Kidney epithelial cell (primary cell): ENCODE measurements around the gene CES4A. TPM values are rescaled to one million over a fixed set of nuclear protein-coding genes. Genes with fewer than 3 reads are reported as not detected.
A peak's percentile ranks its signal among the peaks of the same experiment; 100 is the strongest.
"Not testable (repeated sequence)": the region's sequence is repeated elsewhere in the genome, so short reads cannot be mapped to it uniquely, and the experiment has no call there.

Source experiments
- DNase-seq: peaks from one replicate; pipeline ENCODE4 v3.0.0-alpha.2; 2010; ENCODE audit warnings: low read depth
- H3K27me3 ChIP-seq: 2 replicates; pipeline ENCODE4 v1.6.0; 2011; ENCODE audit warnings: low read length; ENCODE audit not compliant: control insufficient read depth, insufficient read depth
- H3K36me3 ChIP-seq: 2 replicates; pipeline ENCODE4 v1.5.1; 2011; ENCODE audit warnings: low read length; ENCODE audit not compliant: control insufficient read depth, insufficient read depth
- H3K4me3 ChIP-seq: 2 replicates; pipeline ENCODE4 v1.5.1; 2011; ENCODE audit warnings: low read depth, mild to moderate bottlenecking, control low read depth, low read length
- total RNA-seq: library from RNA; depleted of rRNA; stranded (reverse); fragments of >200 nt; gene quantifications from 2 replicates; pipeline ENCODE4 v1.2.3, GENCODE V29; 2015
- TF ChIP-seq, protein P1 (sequence below): IDR thresholded peaks from 2 replicates; pipeline ENCODE4 v1.5.1; 2011; ENCODE audit warnings: mild to moderate bottlenecking, moderate library complexity, low read length, control low read depth, inconsistent platforms; ENCODE audit not compliant: insufficient read depth, poor library complexity, severe bottlenecking

CES4A gene
- total RNA-seq, 1 donor from 2014 or later: 2.3 TPM

DNA sequence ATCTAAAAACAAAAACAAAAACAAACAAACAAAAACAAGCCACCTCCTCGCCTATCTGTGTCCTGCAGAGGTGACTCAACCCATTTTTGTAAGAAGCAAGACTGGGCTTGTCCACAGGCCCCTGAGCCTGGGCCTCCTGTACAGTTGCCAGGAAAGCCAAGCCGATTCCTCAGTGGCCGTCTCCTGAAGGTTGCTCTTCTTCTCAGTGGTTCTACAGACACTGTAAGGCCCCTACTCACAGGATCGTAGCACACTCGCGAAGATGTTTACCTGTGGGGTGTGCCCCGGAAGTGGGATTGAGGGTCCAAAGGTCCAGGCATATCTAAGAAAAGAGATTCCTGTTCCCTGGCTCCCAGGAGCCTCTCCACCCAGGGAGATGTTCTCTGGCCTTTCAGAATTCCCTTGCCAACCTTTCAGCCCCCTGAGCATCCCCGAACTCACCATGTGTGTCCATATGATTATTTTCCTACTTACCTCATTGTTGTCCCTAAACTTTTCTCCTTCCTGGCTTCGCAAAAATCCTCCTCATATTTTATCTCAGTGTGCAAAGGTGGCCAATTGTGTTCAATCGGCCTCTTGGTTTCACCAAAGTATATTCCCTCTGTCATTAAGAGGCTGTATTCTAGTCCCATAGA is 34.8 kb upstream of the CES4A start:
- TF ChIP-seq, protein P1, sequence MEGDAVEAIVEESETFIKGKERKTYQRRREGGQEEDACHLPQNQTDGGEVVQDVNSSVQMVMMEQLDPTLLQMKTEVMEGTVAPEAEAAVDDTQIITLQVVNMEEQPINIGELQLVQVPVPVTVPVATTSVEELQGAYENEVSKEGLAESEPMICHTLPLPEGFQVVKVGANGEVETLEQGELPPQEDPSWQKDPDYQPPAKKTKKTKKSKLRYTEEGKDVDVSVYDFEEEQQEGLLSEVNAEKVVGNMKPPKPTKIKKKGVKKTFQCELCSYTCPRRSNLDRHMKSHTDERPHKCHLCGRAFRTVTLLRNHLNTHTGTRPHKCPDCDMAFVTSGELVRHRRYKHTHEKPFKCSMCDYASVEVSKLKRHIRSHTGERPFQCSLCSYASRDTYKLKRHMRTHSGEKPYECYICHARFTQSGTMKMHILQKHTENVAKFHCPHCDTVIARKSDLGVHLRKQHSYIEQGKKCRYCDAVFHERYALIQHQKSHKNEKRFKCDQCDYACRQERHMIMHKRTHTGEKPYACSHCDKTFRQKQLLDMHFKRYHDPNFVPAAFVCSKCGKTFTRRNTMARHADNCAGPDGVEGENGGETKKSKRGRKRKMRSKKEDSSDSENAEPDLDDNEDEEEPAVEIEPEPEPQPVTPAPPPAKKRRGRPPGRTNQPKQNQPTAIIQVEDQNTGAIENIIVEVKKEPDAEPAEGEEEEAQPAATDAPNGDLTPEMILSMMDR: no peak
- DNase-seq: no peak
- Histone ChIP-seq H3K4me3 (no peak overlapping the region), H3K36me3 (no peaks in the 10 kb centered on the region), H3K27me3 (peaks cover 13% of the 10 kb centered on the region)

DNA sequence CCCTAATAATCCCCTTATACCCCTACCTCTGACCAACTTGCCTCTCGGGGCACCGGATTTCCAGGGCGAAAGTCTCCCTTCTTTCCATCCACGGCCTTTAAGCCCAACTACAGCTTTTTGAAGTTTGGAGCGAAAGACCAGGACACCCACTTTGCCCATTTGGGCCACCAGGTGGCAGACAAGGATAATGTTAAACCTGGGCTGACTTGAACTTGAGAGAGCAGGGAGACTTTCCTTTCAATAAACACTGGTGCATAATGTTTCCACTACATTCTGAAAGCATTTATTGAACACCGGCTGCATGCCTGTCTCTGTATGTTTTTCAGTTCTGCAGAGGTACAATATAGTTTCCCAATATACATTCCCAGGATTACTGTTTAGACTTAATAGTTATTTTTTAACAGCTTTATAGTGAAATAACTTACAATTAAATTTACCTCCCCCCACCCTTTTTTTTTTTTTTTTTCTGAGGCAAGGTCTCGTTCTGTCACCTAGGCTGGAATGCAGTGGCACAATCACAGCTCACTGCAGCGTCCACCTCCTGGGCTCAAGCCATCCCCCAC is 34.2 kb upstream of the CES4A start:
- peaks cover 9% of the 10 kb centered on the region for H3K27me3 ChIP-seq
- H3K36me3 ChIP-seq: no peaks in the 10 kb centered on the region
- H3K4me3 ChIP-seq: no peak overlapping the region
- TF ChIP-seq, protein P1: peak; percentile 84
- no peak for DNase-seq

DNA sequence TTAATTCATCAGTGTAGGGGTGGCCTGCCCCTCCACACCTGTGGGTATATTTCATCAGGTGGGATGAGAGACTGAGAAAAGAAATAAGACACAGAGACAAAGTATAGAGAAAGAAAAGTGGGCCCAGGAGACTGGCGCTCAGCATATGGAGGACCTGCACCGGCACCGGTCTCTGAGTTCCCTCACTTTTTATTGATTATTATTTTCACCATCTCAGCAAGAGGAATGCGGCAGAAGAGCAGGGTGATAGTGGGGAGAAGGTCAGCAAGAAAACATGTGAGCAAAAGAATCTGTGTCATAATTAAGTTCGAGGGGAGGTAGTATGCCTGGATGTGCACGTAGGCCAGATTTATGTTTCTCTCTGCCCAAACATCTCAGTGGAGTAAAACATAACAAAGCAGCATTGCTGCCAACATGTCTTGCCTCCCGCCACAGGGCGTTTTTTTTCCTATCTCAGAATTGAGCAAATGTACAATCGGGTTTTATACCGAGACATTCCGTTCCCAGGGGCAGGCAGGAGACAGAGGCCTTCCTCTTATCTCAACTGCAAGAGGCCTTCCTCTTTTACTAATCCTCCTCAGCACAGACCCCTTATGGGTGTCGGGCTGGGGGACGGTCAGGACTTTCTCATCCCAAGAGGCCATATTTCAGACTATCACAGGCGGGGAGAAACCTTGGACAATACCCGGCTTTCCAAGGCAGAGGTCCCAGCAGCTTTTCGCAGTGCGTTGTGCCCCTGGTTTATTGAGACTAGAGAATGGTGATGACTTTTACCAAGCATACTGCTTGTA is 32.8 kb upstream of the CES4A start:
- not testable (repeated sequence) for DNase-seq, H3K4me3 ChIP-seq, H3K27me3 ChIP-seq, H3K36me3 ChIP-seq

DNA sequence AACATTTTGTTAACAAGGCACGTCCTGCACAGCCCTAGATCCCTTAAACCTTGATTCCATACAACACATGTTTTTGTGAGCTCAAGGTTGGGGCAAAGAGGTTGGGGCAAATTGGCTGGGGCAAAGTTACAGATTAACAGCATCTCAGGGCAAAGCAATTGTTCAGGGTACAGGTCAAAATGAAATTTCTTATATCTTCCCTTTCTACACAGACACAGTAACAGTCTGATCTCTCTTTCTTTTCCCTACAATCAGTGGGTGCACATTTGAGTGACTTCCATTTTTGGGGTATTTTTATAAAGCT is 32.3 kb upstream of the CES4A start:
- DNase-seq, H3K27me3 ChIP-seq, H3K36me3 ChIP-seq, H3K4me3 ChIP-seq: not testable (repeated sequence)

DNA sequence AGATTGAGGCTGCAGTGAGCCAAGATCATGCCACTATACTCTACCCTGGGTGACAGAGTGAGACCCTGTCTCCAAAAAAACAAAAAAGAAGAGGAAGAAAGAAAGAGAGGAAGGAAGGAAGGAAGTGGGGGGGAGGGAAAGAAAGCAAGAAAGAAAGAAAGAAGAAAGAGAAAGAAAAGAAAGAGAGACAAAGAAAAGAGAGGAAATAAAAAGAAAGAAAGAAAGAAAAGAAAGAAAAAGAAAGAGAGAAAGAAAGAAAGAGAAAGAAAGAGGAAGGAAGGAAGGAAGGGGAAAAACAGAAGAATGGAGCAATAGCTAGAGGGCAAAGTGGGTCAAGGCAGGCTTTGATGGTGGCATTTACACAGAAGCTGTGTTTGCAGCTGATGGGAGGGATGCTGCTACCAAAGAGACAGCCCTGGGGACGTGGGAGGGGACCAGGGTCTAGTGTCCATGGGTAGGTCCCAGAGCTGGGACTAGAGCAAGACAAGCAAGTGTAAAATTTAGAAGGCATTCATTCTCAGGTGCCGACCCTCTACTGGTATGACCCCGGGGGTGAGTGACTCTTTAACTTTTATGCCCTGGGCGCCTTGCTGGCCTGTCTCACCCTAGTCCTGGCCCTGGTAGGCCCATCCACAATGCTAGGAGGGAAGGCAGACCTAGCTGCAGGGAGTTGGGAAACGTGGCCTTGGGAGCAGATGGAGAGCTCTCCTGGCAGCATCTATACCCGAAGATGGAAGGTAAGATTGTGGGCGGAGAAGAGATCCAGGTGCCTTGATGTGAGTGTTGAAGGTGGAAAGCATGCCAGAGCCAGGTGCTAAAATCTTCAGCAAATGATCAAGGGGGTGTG is 29.3 kb upstream of the CES4A start:
- H3K27me3 ChIP-seq: peaks cover 7% of the 10 kb centered on the region
- DNase-seq: no peak
- no peaks in the 10 kb centered on the region for H3K36me3 ChIP-seq
- TF ChIP-seq, protein P1: no peak
- no peak overlapping the region for H3K4me3 ChIP-seq

DNA sequence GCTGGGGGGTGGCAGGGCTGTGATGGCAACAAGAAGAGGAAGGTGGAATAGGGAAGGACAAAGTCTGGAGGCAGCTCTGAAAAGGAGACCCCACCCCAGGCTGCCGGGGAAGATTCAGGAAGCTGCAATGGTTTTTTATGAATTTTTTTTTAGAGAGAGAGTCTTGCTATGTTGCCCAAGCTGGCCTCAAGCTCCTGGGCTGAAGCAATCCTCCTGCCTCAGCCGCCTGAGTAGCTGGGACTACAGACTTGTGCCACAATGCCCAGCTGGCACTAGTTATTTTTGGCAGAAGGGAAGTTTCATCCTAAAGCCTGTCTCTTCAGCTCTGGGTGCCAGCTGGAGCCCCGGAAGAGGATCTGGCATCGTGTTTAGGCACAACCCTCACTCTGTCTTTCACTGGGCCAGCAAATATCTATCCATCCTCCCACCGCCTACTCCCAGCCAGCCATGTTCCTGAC is 28.7 kb upstream of the CES4A start:
- no peak for DNase-seq
- TF ChIP-seq, protein P1: no peak
- Histone ChIP-seq H3K27me3 (peaks cover 7% of the 10 kb centered on the region), H3K4me3 (no peak overlapping the region), H3K36me3 (no peaks in the 10 kb centered on the region)
